Stimulated activated CD4-positive, alpha-beta T cell treated with anti-CD3 and anti-CD28 coated beads, TNF-alpha, amount 100 ng/mL, for 24 hours (primary cell): ENCODE measurements around the gene CENPW.

Experiments used
- DNase-seq, 3 experiments: peaks; one replicate each; pipeline ENCODE4 v3.0.0-alpha.2; 2020; ENCODE audit warnings: low read depth in 3 of 3

CENPW gene

GRCh38 chr6:126339796-126340609, at the start of gene CENPW:
CENPW (plus strand) TSS chr6:126340115; CDS start chr6:126340274, 159 bp downstream.
- DNase-seq, result peak; percentile 88 to 98 (median 93)

- DNase-seq, result no peak
Measured at GRCh38 chr6:126293891-126294524, 45.9 kb upstream of the CENPW start.

- DNase-seq, result no peak
Measured at GRCh38 chr6:126300126-126300525, 39.8 kb upstream of the CENPW start.

- DNase-seq, result no peak
Measured at GRCh38 chr6:126300735-126301134, 39.2 kb upstream of the CENPW start.

- DNase-seq, result no peak
Measured at GRCh38 chr6:126302191-126302590, 37.7 kb upstream of the CENPW start.

- DNase-seq, result no peak
Measured at GRCh38 chr6:126307849-126308248, 32.1 kb upstream of the CENPW start.

GRCh38 chr6:126308362-126308761, 31.6 kb upstream of the CENPW start:
- DNase-seq, result no peak

GRCh38 chr6:126312013-126312665, 27.8 kb upstream of the CENPW start:
- DNase-seq, result no peak

GRCh38 chr6:126313941-126314340, 26.0 kb upstream of the CENPW start:
- DNase-seq, result no peak

- DNase-seq, result no peak
Measured at GRCh38 chr6:126318797-126319196, 21.1 kb upstream of the CENPW start.

- no peak for DNase-seq
Measured at GRCh38 chr6:126333729-126334128, 6.2 kb upstream of the CENPW start.

GRCh38 chr6:126335210-126335609, 4.7 kb upstream of the CENPW start:
- DNase-seq, result no peak

- DNase-seq, result no peak
Measured at GRCh38 chr6:126337323-126337722, 2.6 kb upstream of the CENPW start.

- no peak for DNase-seq
Measured at GRCh38 chr6:126341126-126341525, 1.2 kb downstream of the CENPW start.

- no peak for DNase-seq
Measured at GRCh38 chr6:126344181-126344580, 4.3 kb downstream of the CENPW start.

GRCh38 chr6:126351960-126352359, 12.0 kb downstream of the CENPW start:
- DNase-seq, result no peak

- DNase-seq, result no peak
Measured at GRCh38 chr6:126352514-126352913, 12.6 kb downstream of the CENPW start.

- no peak for DNase-seq
Measured at GRCh38 chr6:126356526-126356925, 16.6 kb downstream of the CENPW start.

- DNase-seq, result no peak
Measured at GRCh38 chr6:126359936-126360537, 20.1 kb downstream of the CENPW start.

GRCh38 chr6:126361832-126362440, 22.0 kb downstream of the CENPW start:
- no peak for DNase-seq

GRCh38 chr6:126367849-126368248, 27.9 kb downstream of the CENPW start:
- DNase-seq, result no peak

GRCh38 chr6:126372626-126373025, 32.7 kb downstream of the CENPW start:
- DNase-seq, result no peak
